SK-N-SH (cell line): ENCODE data around the gene ETV6.

Source experiments
- CTCF ChIP-seq: fragments of 200-600 bp; sonication (generic); IDR thresholded peaks from 2 replicates; pipeline ENCODE4 v1.6.1; 2017; ENCODE audit warnings: antibody characterized with exemption, mild to moderate bottlenecking, moderate library complexity
- EP300 ChIP-seq, 2 experiments: IDR thresholded peaks; 2 replicates each; pipeline versions ENCODE4 v1.4.0 to v1.6.1; 2012; ENCODE audit warnings: borderline replicate concordance in 1 of 2, low read depth in 1 of 2, low read length in 1 of 2
- GABPA ChIP-seq: IDR thresholded peaks from 2 replicates; pipeline ENCODE4 v1.4.0; 2012; ENCODE audit warnings: low read depth, mild to moderate bottlenecking
- POLR2AphosphoS5 ChIP-seq: IDR thresholded peaks from 2 replicates; pipeline ENCODE4 v1.6.1; 2012; ENCODE audit warnings: low read depth, low read length
- REST ChIP-seq: IDR thresholded peaks from 2 replicates; pipeline ENCODE4 v1.6.1; 2012; ENCODE audit warnings: mild to moderate bottlenecking, low read depth, low read length, moderate library complexity
- TCF12 ChIP-seq: IDR thresholded peaks from 2 replicates; pipeline ENCODE4 v1.4.0; 2012
- TEAD4 ChIP-seq: IDR thresholded peaks from 2 replicates; pipeline ENCODE4 v1.4.0; 2012; ENCODE audit warnings: mild to moderate bottlenecking, borderline replicate concordance; ENCODE audit not compliant: insufficient read depth
- USF1 ChIP-seq: IDR thresholded peaks from 2 replicates; pipeline ENCODE4 v1.4.0; 2012; ENCODE audit warnings: low read depth, borderline replicate concordance
- USF2 ChIP-seq: fragments of 150-350 bp; IDR thresholded peaks from 2 replicates; pipeline ENCODE4 v1.6.1; 2017; ENCODE audit warnings: antibody characterized with exemption, low read length, low read depth, borderline replicate concordance
- ZBTB33 ChIP-seq: IDR thresholded peaks from 2 replicates; pipeline ENCODE4 v1.4.0; 2012; ENCODE audit warnings: low read depth, borderline replicate concordance

GRCh38 chr12:11836282-11837151 lies 187.0 kb downstream of the ETV6 start:
- no peak for TF ChIP-seq GABPA
- TF ChIP-seq CTCF: no peak
- no peak for TF ChIP-seq TCF12
- TF ChIP-seq REST: no peak
- no peak for TF ChIP-seq USF1
- TF ChIP-seq ZBTB33: no peak
- TF ChIP-seq USF2: no peak
- TF ChIP-seq EP300 (IDR thresholded peaks at IDR 0.05; ENCODE audit: borderline replicate concordance in 1 of 2, low read depth in 1 of 2, low read length in 1 of 2): no peak
- TF ChIP-seq TEAD4: no peak
- TF ChIP-seq POLR2AphosphoS5: no peak
